Measurements from ENCODE around the gene GDA.

DNA sequence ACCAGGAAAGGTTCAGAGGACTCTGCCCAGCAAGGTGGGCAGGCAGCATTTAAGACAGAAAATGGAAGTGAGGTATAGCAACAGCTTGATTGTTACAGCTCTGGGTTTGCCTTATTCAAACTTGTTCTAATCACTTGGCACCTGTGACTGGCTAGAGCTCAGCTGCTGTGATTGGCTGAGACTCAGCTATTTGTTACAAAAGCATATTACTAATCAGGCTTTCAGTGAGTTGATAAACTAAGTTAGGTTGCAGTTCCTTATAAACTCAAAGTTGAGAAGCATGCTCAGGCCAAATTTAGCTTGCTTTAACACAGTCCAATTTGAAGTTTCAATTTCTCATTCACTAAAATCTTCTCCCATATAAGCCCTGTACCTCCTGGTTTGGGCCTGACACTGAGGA, 56.3 kb downstream of the GDA start:
- TF ChIP-seq EZH2 (IDR thresholded peaks at IDR 0.05; ENCODE audit: insufficient read depth, low read length) = no peak
- TF ChIP-seq, protein P1, sequence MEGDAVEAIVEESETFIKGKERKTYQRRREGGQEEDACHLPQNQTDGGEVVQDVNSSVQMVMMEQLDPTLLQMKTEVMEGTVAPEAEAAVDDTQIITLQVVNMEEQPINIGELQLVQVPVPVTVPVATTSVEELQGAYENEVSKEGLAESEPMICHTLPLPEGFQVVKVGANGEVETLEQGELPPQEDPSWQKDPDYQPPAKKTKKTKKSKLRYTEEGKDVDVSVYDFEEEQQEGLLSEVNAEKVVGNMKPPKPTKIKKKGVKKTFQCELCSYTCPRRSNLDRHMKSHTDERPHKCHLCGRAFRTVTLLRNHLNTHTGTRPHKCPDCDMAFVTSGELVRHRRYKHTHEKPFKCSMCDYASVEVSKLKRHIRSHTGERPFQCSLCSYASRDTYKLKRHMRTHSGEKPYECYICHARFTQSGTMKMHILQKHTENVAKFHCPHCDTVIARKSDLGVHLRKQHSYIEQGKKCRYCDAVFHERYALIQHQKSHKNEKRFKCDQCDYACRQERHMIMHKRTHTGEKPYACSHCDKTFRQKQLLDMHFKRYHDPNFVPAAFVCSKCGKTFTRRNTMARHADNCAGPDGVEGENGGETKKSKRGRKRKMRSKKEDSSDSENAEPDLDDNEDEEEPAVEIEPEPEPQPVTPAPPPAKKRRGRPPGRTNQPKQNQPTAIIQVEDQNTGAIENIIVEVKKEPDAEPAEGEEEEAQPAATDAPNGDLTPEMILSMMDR (IDR thresholded peaks at IDR 0.05; ENCODE audit: insufficient read depth, low read depth, low read length) = no peak
